Measurements from ENCODE around the gene CDH15.

The CDH15 gene

GRCh38 chr16:89147085-89147817 lies 24.3 kb upstream of the CDH15 start:
- no peaks in the 10 kb centered on the region for H3K4me1 Mint-ChIP-seq (ENCODE audit: low read depth)
- H3K4me3 Mint-ChIP-seq = no peak overlapping the region
- peaks cover 9% of the 10 kb centered on the region for H3K36me3 Mint-ChIP-seq
- H3K27ac Mint-ChIP-seq = peak overlapping the region; percentile 8
- peaks cover 6% of the 10 kb centered on the region for H3K9me3 Mint-ChIP-seq (ENCODE audit: low read depth)
- no peaks in the 10 kb centered on the region for H3K27me3 Mint-ChIP-seq

- no peaks in the 10 kb centered on the region for H3K27me3 Mint-ChIP-seq
- H3K9me3 Mint-ChIP-seq (ENCODE audit: low read depth) = peaks cover 6% of the 10 kb centered on the region
- H3K4me1 Mint-ChIP-seq (ENCODE audit: low read depth) = no peaks in the 10 kb centered on the region
- H3K4me3 Mint-ChIP-seq = no peak overlapping the region
- no peak overlapping the region for H3K27ac Mint-ChIP-seq
- peaks cover 9% of the 10 kb centered on the region for H3K36me3 Mint-ChIP-seq
Measured at GRCh38 chr16:89149386-89149785, 22.2 kb upstream of the CDH15 start.

- H3K36me3 Mint-ChIP-seq = peaks cover 9% of the 10 kb centered on the region
Measured at GRCh38 chr16:89150090-89150835, 21.3 kb upstream of the CDH15 start.

DNA sequence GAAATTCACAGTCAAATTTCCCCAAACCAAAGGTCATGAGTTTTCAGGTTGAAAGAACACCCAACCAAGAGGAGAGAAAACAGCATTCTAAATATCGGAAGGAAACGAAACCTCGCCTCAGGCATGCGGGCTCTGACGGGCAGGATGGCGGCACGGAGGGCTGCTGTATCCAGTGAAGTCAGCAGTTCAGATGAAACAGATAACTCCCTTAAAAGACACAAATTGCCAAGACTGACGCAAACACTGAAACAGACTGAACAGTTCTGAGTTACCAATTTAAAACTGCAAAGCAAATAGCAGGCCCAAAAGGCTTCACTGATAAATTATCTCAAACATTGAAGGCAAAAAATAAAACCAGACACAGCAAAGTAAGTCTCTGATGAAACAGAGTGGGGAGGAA lies 20.6 kb upstream of the CDH15 start:
- no peaks in the 10 kb centered on the region for H3K4me1 Mint-ChIP-seq (ENCODE audit: low read depth)
- peaks cover 6% of the 10 kb centered on the region for H3K9me3 Mint-ChIP-seq (ENCODE audit: low read depth)
- H3K36me3 Mint-ChIP-seq = peaks cover 9% of the 10 kb centered on the region
- no peak overlapping the region for H3K27ac Mint-ChIP-seq
- no peaks in the 10 kb centered on the region for H3K27me3 Mint-ChIP-seq
- H3K4me3 Mint-ChIP-seq = no peak overlapping the region

More at GRCh38 chr16:89150090-89150835, 21.3 kb upstream of the CDH15 start:
- peaks cover 6% of the 10 kb centered on the region for H3K9me3 Mint-ChIP-seq (ENCODE audit: low read depth)
- H3K4me3 Mint-ChIP-seq = no peak overlapping the region
- H3K27ac Mint-ChIP-seq = no peak overlapping the region
- H3K4me1 Mint-ChIP-seq (ENCODE audit: low read depth) = no peaks in the 10 kb centered on the region
- no peaks in the 10 kb centered on the region for H3K27me3 Mint-ChIP-seq

- peaks cover 9% of the 10 kb centered on the region for H3K36me3 Mint-ChIP-seq
- H3K4me3 Mint-ChIP-seq = no peak overlapping the region
Measured at GRCh38 chr16:89152831-89153700, 18.5 kb upstream of the CDH15 start.

DNA sequence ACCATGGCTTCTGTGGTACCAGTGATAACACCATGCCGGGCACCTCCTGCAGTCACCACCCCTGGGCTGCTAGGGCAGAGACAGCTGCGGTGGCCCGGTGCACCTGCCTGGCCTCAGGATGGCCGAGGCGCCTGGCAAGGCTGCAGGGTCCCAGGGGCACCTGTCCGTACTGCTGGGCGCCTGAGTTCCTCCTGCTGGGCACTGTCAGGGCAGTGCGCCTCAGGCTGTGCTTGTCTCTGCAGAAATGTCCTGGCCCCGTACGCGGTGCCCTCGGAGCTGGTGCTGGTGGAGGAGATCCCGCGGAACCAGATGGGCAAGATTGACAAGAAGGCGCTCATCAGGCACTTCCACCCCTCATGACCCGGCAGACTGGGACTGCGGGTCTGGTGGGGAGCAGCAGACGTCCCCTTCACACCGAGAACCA lies 17.7 kb upstream of the CDH15 start:
- H3K9me3 Mint-ChIP-seq (ENCODE audit: low read depth) = peaks cover 4% of the 10 kb centered on the region
- no peak overlapping the region for H3K27ac Mint-ChIP-seq
- H3K4me3 Mint-ChIP-seq = no peak overlapping the region
- H3K27me3 Mint-ChIP-seq = no peaks in the 10 kb centered on the region
- H3K36me3 Mint-ChIP-seq = peaks cover 7% of the 10 kb centered on the region
- H3K4me1 Mint-ChIP-seq (ENCODE audit: low read depth) = no peaks in the 10 kb centered on the region

More at GRCh38 chr16:89152831-89153700, 18.5 kb upstream of the CDH15 start:
- no peaks in the 10 kb centered on the region for H3K4me1 Mint-ChIP-seq (ENCODE audit: low read depth)
- peaks cover 6% of the 10 kb centered on the region for H3K9me3 Mint-ChIP-seq (ENCODE audit: low read depth)
- no peak overlapping the region for H3K27ac Mint-ChIP-seq
- no peaks in the 10 kb centered on the region for H3K27me3 Mint-ChIP-seq

DNA sequence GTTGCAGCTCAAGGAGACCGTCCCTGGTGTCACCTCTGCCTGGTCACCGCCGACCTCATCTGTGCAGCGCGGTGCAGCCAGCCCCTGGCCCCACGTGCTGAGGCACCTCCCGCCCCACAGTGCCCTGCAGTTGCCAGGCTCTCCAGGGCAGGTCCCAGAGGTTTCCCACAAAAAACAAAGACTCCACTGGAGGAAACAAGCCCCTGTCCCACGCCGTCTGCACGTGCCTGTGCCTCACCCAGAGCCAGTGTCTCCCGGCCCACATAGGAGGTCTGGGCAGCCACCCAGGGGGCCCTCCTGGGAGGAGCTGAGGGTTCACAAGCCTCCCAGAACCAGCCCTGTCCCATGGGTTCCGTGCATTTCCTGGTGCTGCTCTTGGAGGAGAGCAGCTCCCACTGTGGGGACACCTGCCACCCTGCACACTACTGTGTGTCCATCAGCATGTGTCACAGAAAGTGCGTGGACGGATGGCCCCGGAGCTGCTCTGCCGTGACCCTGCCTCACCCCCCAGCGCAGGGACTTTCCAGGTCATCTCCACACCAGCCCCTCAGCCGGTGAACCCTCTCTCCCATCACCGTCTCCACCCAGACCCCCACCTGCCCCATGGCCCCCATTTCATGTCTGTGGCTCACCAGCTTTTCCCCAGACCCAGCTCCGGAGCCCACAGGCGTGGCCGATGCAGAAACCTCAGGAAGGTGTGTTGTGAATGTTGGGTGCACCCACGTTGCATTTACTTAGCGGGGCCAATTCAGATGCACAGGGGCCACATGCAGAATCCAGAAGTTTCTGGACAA lies 17.0 kb upstream of the CDH15 start:
- Mint-ChIP-seq H3K9me3 (ENCODE audit: low read depth) (no peaks in the 10 kb centered on the region), H3K4me3 (no peak overlapping the region), H3K27ac (no peak overlapping the region), H3K4me1 (ENCODE audit: low read depth) (no peaks in the 10 kb centered on the region), H3K27me3 (no peaks in the 10 kb centered on the region), H3K36me3 (no peaks in the 10 kb centered on the region)

- no peak overlapping the region for H3K27ac Mint-ChIP-seq
- no peaks in the 10 kb centered on the region for H3K27me3 Mint-ChIP-seq
- no peaks in the 10 kb centered on the region for H3K36me3 Mint-ChIP-seq
- no peaks in the 10 kb centered on the region for H3K4me1 Mint-ChIP-seq (ENCODE audit: low read depth)
- H3K4me3 Mint-ChIP-seq = no peak overlapping the region
- no peaks in the 10 kb centered on the region for H3K9me3 Mint-ChIP-seq (ENCODE audit: low read depth)
Measured at GRCh38 chr16:89155184-89155679, 16.3 kb upstream of the CDH15 start.

DNA sequence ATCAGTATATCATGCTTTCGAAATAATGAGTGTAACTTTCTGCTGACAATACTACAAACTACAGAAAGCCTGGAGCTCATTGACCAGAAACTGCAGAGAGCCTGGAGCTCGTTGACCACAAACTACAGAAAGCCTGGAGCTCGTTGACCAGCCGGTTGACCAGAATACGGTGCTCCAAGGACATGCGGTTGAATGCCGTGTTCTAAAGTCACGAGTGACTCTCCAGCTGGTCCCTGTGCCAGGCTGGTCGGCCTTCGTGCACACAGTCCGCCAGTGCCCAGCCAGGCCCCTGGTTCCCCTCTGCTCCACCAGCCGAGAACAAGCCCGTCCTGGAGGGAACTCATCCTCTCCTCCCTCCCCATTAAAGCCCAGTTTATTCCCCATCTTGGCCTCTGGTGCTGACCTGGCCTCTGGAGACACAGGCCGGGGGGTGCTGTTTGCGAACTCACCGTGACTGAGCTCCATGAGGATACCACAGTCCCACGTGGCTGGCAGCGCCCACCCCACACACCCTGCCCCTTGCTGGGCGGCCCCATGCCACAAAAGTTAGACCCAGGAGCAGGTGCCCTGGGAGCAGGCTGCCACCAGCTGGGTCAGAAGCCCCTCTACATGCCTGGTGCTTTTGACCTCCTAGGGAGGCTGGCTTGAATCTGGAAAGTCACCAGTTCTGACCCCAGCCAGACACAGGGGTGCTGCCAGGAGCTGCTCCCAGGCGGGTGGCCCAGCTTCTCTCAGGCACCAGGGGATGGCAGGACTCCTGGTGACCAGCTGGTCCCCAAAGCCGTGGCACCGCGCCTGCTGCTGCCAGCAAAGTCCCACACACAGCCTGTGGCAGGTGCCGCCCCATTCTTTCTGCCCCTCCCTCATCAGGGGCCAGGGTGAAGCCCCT lies 15.5 kb upstream of the CDH15 start:
- Mint-ChIP-seq H3K27ac (no peak overlapping the region), H3K4me3 (no peak overlapping the region), H3K4me1 (ENCODE audit: low read depth) (no peaks in the 10 kb centered on the region), H3K9me3 (ENCODE audit: low read depth) (no peaks in the 10 kb centered on the region), H3K36me3 (no peaks in the 10 kb centered on the region), H3K27me3 (no peaks in the 10 kb centered on the region)

DNA sequence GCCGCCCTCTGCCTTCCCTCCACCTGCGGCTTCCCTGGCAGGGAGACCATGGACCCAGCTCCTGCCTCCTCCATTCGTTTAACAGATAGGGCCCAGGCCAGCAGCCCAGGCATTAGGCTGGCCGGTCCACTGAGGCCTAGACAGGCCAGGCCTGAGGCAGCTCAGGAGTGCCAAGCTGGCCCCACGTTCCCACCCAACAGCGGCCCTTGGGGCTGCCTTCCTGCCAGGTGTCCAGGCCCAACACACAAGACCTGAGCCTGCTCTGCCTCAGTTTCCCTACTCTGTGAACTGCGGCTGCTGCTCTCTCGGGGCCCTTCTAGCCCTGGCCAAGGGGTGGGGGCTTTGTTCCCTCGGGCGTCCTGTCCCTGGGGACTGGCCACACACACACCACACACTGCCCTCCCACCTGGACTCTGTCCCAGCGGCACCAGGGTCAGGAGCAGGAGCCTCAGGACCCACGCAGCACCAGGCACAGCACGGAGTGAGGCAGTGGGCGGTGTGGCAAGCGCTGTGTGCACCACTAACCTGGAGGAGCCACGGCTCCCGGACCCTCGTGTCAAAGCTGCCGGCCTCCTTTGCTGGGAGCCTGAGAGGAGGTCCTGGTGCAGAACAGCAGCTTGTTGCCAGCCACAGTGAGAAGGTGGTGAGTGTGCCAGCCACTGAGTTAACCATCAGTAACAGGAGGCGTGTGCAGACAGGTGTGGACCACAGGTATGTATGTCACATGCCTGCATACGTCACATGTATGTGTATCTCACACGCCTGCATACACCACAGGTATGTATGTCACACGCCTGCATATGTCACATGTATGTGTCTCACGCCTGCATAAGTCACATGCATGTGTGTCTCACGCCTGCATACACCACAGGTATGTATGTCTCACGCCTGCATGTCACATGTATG lies 14.6 kb upstream of the CDH15 start:
- H3K27me3 Mint-ChIP-seq = no peaks in the 10 kb centered on the region
- H3K27ac Mint-ChIP-seq = no peak overlapping the region
- H3K4me3 Mint-ChIP-seq = no peak overlapping the region
- H3K9me3 Mint-ChIP-seq (ENCODE audit: low read depth) = no peaks in the 10 kb centered on the region
- no peaks in the 10 kb centered on the region for H3K36me3 Mint-ChIP-seq
- no peaks in the 10 kb centered on the region for H3K4me1 Mint-ChIP-seq (ENCODE audit: low read depth)

DNA sequence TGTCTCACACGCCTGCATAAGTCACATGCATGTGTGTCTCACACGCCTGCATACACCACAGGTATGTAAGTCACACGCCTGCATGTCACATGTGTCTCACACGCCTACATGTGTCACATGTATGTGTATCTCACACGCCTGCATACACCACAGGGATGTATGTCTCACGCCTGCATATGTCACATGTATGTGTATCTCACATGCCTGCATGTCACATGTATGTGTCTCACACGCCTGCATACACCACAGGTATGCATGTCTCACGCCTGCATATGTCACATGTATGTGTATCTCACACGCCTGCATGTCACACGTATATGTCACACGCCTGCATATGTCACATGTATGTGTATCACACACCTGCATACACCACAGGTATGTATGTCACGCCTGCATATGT lies 13.8 kb upstream of the CDH15 start:
- no peaks in the 10 kb centered on the region for H3K4me1 Mint-ChIP-seq (ENCODE audit: low read depth)
- no peak overlapping the region for H3K4me3 Mint-ChIP-seq
- no peaks in the 10 kb centered on the region for H3K36me3 Mint-ChIP-seq
- H3K9me3 Mint-ChIP-seq (ENCODE audit: low read depth) = no peaks in the 10 kb centered on the region
- H3K27me3 Mint-ChIP-seq = no peaks in the 10 kb centered on the region
- H3K27ac Mint-ChIP-seq = no peak overlapping the region

- Mint-ChIP-seq H3K9me3 (ENCODE audit: low read depth) (no peaks in the 10 kb centered on the region), H3K36me3 (no peaks in the 10 kb centered on the region), H3K4me1 (ENCODE audit: low read depth) (no peaks in the 10 kb centered on the region), H3K4me3 (no peak overlapping the region), H3K27me3 (no peaks in the 10 kb centered on the region), H3K27ac (no peak overlapping the region)
Measured at GRCh38 chr16:89159066-89159849, 12.3 kb upstream of the CDH15 start.

Data from activated naive CD8-positive, alpha-beta T cell (primary cell).